ENCODE measurements around the gene NRG3. TPM values are rescaled to one million over a fixed set of nuclear protein-coding genes. Genes with fewer than 3 reads are reported as not detected.

Gene NRG3
- total and polyA plus RNA-seq, 2 of the 4 experiments (the other 2 are of a cell fraction): not detected

- no peak overlapping the region for H2BK5ac ChIP-seq (ENCODE audit: low read depth, low read length, poor library complexity, severe bottlenecking)
- no peaks in the 10 kb centered on the region for H3K36me3 ChIP-seq (ENCODE audit: control insufficient read depth, insufficient read depth, low read length)
- no peaks in the 10 kb centered on the region for H3K79me1 ChIP-seq (ENCODE audit: low read depth in 1 of 2, low read length in 2 of 2)
- no peak overlapping the region for H2BK120ac ChIP-seq (ENCODE audit: low read depth, low read length)
- H2AK9ac ChIP-seq (replicated peaks; ENCODE audit: low read depth, low read length, poor library complexity): no peak overlapping the region
- H3K27ac ChIP-seq (ENCODE audit: insufficient read depth, low read length): no peak overlapping the region
- ChIA-PET CTCF (no interaction called here), POLR2A (ENCODE audit: unreplicated experiment) (no interaction called here)
- no peak overlapping the region for H3K56ac ChIP-seq (ENCODE audit: extremely low read depth, insufficient read depth, low read length)
- no peak overlapping the region for H3K4me2 ChIP-seq (ENCODE audit: low read depth, low read length)
- TF ChIP-seq FOS (IDR thresholded peaks at IDR 0.05; ENCODE audit: low read depth, low read length): no peak
- no peak for TF ChIP-seq NFE2L2 (IDR thresholded peaks at IDR 0.05; ENCODE audit: low read depth, low read length)
- no peak for TF ChIP-seq RAD21 (IDR thresholded peaks at IDR 0.05; ENCODE audit: low read length)
- no peak for TF ChIP-seq MXI1 (IDR thresholded peaks at IDR 0.05; ENCODE audit: borderline replicate concordance, low read depth, low read length)
- no peak for TF ChIP-seq MAFK (IDR thresholded peaks at IDR 0.05; ENCODE audit: low read depth, low read length)
- no peak for TF ChIP-seq ELK1 (IDR thresholded peaks at IDR 0.05; ENCODE audit: borderline replicate concordance, low read depth, low read length)
- TF ChIP-seq RCOR1 (IDR thresholded peaks at IDR 0.05; ENCODE audit: insufficient replicate concordance, low read length): no peak
- TF ChIP-seq MAZ (IDR thresholded peaks at IDR 0.05; ENCODE audit: borderline replicate concordance, low read depth, low read length): no peak
- intact Hi-C loops (cut with micrococcal nuclease): no loop called here
- no peak overlapping the region for H3K4me3 ChIP-seq (ENCODE audit: insufficient read depth, low read depth, low read length)
- peaks cover 3% of the 10 kb centered on the region; the same call in 1 of the 2 replicates for H3K9me3 ChIP-seq (ENCODE audit: control insufficient read depth, insufficient read depth, low read length)
- 33% methylated on average over 1 of the region's 2 CpGs; no CpG with 5 or more reads in 1 of the 2 experiments for WGBS, 2 experiments (ENCODE audit: extremely low coverage in 2 of 2, insufficient read length in 1 of 2)
- no peak overlapping the region for H4K8ac ChIP-seq (ENCODE audit: low read depth in 2 of 2, low read length in 2 of 2)
- H2AK5ac ChIP-seq (ENCODE audit: low read depth, low read length): no peak overlapping the region
- H2BK20ac ChIP-seq (ENCODE audit: low read depth, low read length): no peak overlapping the region
- no peaks in the 10 kb centered on the region for H3K27me3 ChIP-seq (ENCODE audit: control insufficient read depth, insufficient read depth, low read length)
- ATAC-seq (ENCODE audit: low read depth) (no peak), DNase-seq (no peak)
- H4K91ac ChIP-seq (ENCODE audit: insufficient read depth, low read depth, low read length): no peak overlapping the region
- dilution Hi-C loops (cut with HindIII; ENCODE audit: low sequenced_read_pairs, unreplicated experiment): no loop called here
- no peak overlapping the region for H3K14ac ChIP-seq (replicated peaks; ENCODE audit: low read depth, low read length)
- H2BK15ac ChIP-seq (ENCODE audit: low read depth, low read length): no peak overlapping the region
- in situ Hi-C loops (cut with MboI; ENCODE audit: low sequenced_read_pairs): no loop called here
- H2AFZ ChIP-seq (replicated peaks; ENCODE audit: low read length, poor library complexity): no peak overlapping the region
- no peaks in the 10 kb centered on the region for H4K20me1 ChIP-seq (ENCODE audit: insufficient read depth, low read length)
- H3K9me1 ChIP-seq (ENCODE audit: insufficient read depth, low read length): no peaks in the 10 kb centered on the region
- no TSS peak for BruUV-seq (replicated peaks)
- H3K9ac ChIP-seq (ENCODE audit: low read depth, low read length): no peak overlapping the region
- H3K18ac ChIP-seq (ENCODE audit: low read depth, low read length): no peak overlapping the region
- no peak overlapping the region for H4K5ac ChIP-seq (ENCODE audit: low read depth, low read length)
- no peak overlapping the region for H3K23ac ChIP-seq (ENCODE audit: low read depth, low read length)
- no peak overlapping the region for H3K4ac ChIP-seq (ENCODE audit: low read depth, low read length)
- H3K4me1 ChIP-seq (ENCODE audit: control insufficient read depth, insufficient read depth, low read length): no peaks in the 10 kb centered on the region
These were observed 253.5 kb downstream of the NRG3 start for GRCh38 chr10:82128527-82128926.

Data from IMR-90 (cell line).